Neuronal stem cell (in vitro differentiated cells): Measurements from ENCODE around the gene IFT43.

ENCODE experiments used
- DNase-seq: peaks from one replicate; pipeline ENCODE4 v3.0.0-alpha.2; 2013; ENCODE audit warnings: low spot score
- H2AFZ ChIP-seq: one replicate; pipeline ENCODE4 v1.6.1; 2013; ENCODE audit warnings: mild to moderate bottlenecking, low read length, inconsistent platforms
- H2AK5ac ChIP-seq: 2 replicates; pipeline ENCODE4 v1.6.1; 2013; ENCODE audit warnings: low read depth, mild to moderate bottlenecking, inconsistent platforms, low read length, moderate library complexity, mixed read lengths
- H2BK120ac ChIP-seq: 2 replicates; pipeline ENCODE4 v1.6.1; 2013; ENCODE audit warnings: low read depth, mild to moderate bottlenecking, inconsistent platforms, low read length, moderate library complexity, mixed read lengths
- H2BK12ac ChIP-seq: one replicate; pipeline ENCODE4 v1.6.1; 2013; ENCODE audit warnings: low read length, inconsistent platforms
- H2BK15ac ChIP-seq: 2 replicates; pipeline ENCODE4 v1.6.1; 2013; ENCODE audit warnings: mild to moderate bottlenecking, low read length, inconsistent platforms, mixed read lengths
- H2BK5ac ChIP-seq: one replicate; pipeline ENCODE4 v1.6.1; 2013; ENCODE audit warnings: inconsistent platforms, mild to moderate bottlenecking, low read length, moderate library complexity
- H3K14ac ChIP-seq: one replicate; pipeline ENCODE4 v1.6.1; 2013; ENCODE audit warnings: low read length, inconsistent platforms
- H3K18ac ChIP-seq: 2 replicates; pipeline ENCODE4 v1.6.1; 2013; ENCODE audit warnings: low read length, inconsistent platforms
- H3K23ac ChIP-seq: 2 replicates; pipeline ENCODE4 v1.6.1; 2013; ENCODE audit warnings: low read depth, mild to moderate bottlenecking, mixed read lengths, low read length, inconsistent platforms; ENCODE audit not compliant: poor library complexity
- H3K27ac ChIP-seq: replicated peaks from 3 replicates; pipeline ENCODE4 v1.5.1; 2013; ENCODE audit warnings: low read length, inconsistent platforms
- H3K27me3 ChIP-seq, 3 experiments: 2 replicates each; pipeline ENCODE4 v1.6.1; 2013; ENCODE audit warnings: low read length in 3 of 3, mild to moderate bottlenecking in 2 of 3, inconsistent platforms in 1 of 3, low read depth in 1 of 3, mixed read lengths in 1 of 3, moderate library complexity in 1 of 3; ENCODE audit not compliant: control insufficient read depth in 3 of 3, insufficient read depth in 3 of 3
- H3K36me3 ChIP-seq, 2 donors: replicated peaks in 1 of 2; 2 replicates each; pipeline ENCODE4 v1.6.1; 2013; ENCODE audit warnings: low read length in 2 of 2; ENCODE audit not compliant: control insufficient read depth in 2 of 2, insufficient read depth in 2 of 2
- H3K4ac ChIP-seq: 2 replicates; pipeline ENCODE4 v1.6.1; 2013; ENCODE audit warnings: inconsistent platforms, mild to moderate bottlenecking, low read length, moderate library complexity
- H3K4me1 ChIP-seq, 2 donors: 1 replicate in 1 of 2; 2 replicates in 1 of 2; pipeline ENCODE4 v1.6.1; 2013; ENCODE audit warnings: low read length in 2 of 2, low read depth in 1 of 2; ENCODE audit not compliant: control insufficient read depth in 2 of 2, insufficient read depth in 1 of 2
- H3K4me2 ChIP-seq: one replicate; pipeline ENCODE4 v1.6.1; 2013; ENCODE audit warnings: mild to moderate bottlenecking, low read length, inconsistent platforms; ENCODE audit not compliant: insufficient read depth, poor library complexity, severe bottlenecking
- H3K4me3 ChIP-seq, 2 donors: 2 replicates each; pipeline ENCODE4 v1.5.1; 2013; ENCODE audit warnings: low read length in 2 of 2, mild to moderate bottlenecking in 2 of 2, inconsistent platforms in 1 of 2, moderate library complexity in 1 of 2
- H3K79me1 ChIP-seq: one replicate; pipeline ENCODE4 v1.6.1; 2013; ENCODE audit warnings: low read depth, mild to moderate bottlenecking, inconsistent platforms, low read length, moderate library complexity
- H3K9ac ChIP-seq: one replicate; pipeline ENCODE4 v1.6.1; 2013; ENCODE audit warnings: mild to moderate bottlenecking, low read depth, low read length, inconsistent platforms; ENCODE audit not compliant: poor library complexity
- H3K9me3 ChIP-seq, 2 donors: replicated peaks in 1 of 2; 2 replicates each; pipeline versions ENCODE3 to v1.6.1; 2013; ENCODE audit warnings: low read length in 2 of 2, mild to moderate bottlenecking in 2 of 2, inconsistent platforms in 1 of 2, low read depth in 1 of 2, mixed read lengths in 1 of 2, moderate library complexity in 1 of 2; ENCODE audit not compliant: control insufficient read depth in 2 of 2, insufficient read depth in 1 of 2
- H4K8ac ChIP-seq: one replicate; pipeline ENCODE4 v1.6.1; 2013; ENCODE audit warnings: low read depth, mild to moderate bottlenecking, inconsistent platforms, low read length, moderate library complexity
- H4K91ac ChIP-seq: one replicate; pipeline ENCODE4 v1.6.1; 2013; ENCODE audit warnings: low read length, low read depth, mild to moderate bottlenecking, inconsistent platforms; ENCODE audit not compliant: poor library complexity
- WGBS, 2 donors: extraction: QIAGEN DNeasy Blood & Tissue Kit; methylation state at CpG; one replicate each; pipeline ENCODE4 v1.1.7; 2013; ENCODE audit warnings: missing lambda C conversion rate in 2 of 2, mixed read lengths in 1 of 2; ENCODE audit not compliant: insufficient read length in 2 of 2, insufficient replicate concordance in 1 of 2; ENCODE audit errors: extremely low coverage in 2 of 2; 5-methylcytosine and 5-hydroxymethylcytosine counted together

The IFT43 gene

GRCh38 chr14:76015668-76016067 is 30.1 kb downstream of the IFT43 start:
- H3K23ac ChIP-seq, result no peak overlapping the region
- peaks cover 5 to 19% of the 10 kb centered on the region in 2 donors for H3K9me3 ChIP-seq
- no CpG with 5 or more reads among the region's 1 CpG for WGBS, 2 donors
- no peak overlapping the region for H2BK12ac ChIP-seq
- no peak overlapping the region for H3K9ac ChIP-seq
- no peak overlapping the region for H2AK5ac ChIP-seq
- H3K4me2 ChIP-seq, result no peak overlapping the region
- no peak overlapping the region for H3K4me3 ChIP-seq
- H3K14ac ChIP-seq, result no peak overlapping the region
- DNase-seq, result no peak
- no peak overlapping the region for H2BK5ac ChIP-seq
- H3K18ac ChIP-seq, result no peak overlapping the region
- H2BK120ac ChIP-seq, result no peak overlapping the region
- no peak overlapping the region for H4K8ac ChIP-seq
- H4K91ac ChIP-seq, result no peak overlapping the region
- no peaks in the 10 kb centered on the region for H3K27me3 ChIP-seq
- H2BK15ac ChIP-seq, result no peak overlapping the region
- H3K27ac ChIP-seq, result no peak overlapping the region
- H3K79me1 ChIP-seq, result peaks cover 2% of the 10 kb centered on the region
- no peak overlapping the region for H3K4ac ChIP-seq
- no peak overlapping the region for H2AFZ ChIP-seq
- H3K4me1 ChIP-seq, result peaks cover 0 to 4% of the 10 kb centered on the region in 2 donors
- H3K36me3 ChIP-seq, result peaks cover 10 to 38% of the 10 kb centered on the region in 2 donors

DNA sequence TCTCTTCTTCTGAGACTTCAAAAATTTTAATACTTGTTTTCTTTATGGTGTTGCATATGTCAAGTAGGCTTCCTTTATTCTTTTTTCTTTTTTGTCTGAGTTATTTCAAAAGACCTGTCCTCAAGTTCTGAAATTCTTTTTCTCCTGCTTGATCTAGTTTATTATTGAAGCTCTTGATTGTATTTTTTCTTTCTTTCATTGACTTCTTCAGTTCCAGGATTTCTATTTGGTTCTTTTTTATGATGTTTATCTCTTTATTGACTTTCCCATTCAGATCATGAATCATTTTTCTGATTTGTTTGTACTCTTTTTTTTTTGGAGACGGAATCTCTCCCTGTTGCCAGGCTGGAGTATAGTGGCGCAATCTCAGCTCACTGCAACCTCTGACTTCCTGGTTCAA is 34.1 kb downstream of the IFT43 start:
- Histone ChIP-seq H3K9ac (no peak overlapping the region), H3K27ac (no peak overlapping the region), H3K4ac (no peak overlapping the region), H3K4me1 (no peaks in the 10 kb centered on the region), H2AK5ac (no peak overlapping the region), H4K8ac (no peak overlapping the region), H3K23ac (no peak overlapping the region), H3K4me2 (no peak overlapping the region), H2BK5ac (no peak overlapping the region), H3K36me3 (peaks cover 9 to 26% of the 10 kb centered on the region in 2 donors), H3K27me3 (no peaks in the 10 kb centered on the region), H4K91ac (no peak overlapping the region), H2BK12ac (no peak overlapping the region), H3K14ac (no peak overlapping the region), H3K18ac (no peak overlapping the region), H3K79me1 (peaks cover 4% of the 10 kb centered on the region), H2BK15ac (no peak overlapping the region), H3K4me3 (no peak overlapping the region), H2BK120ac (no peak overlapping the region), H2AFZ (no peak overlapping the region), H3K9me3 (peaks cover 6 to 21% of the 10 kb centered on the region in 2 donors)
- DNase-seq, result no peak
- WGBS, 2 donors, result no CpG with 5 or more reads among the region's 2 CpGs

GRCh38 chr14:76022991-76023390 is 37.4 kb downstream of the IFT43 start:
- no peak overlapping the region for H3K4me2 ChIP-seq
- peaks cover 7 to 22% of the 10 kb centered on the region in 2 donors for H3K36me3 ChIP-seq
- H3K14ac ChIP-seq, result no peak overlapping the region
- H2BK5ac ChIP-seq, result no peak overlapping the region
- H4K8ac ChIP-seq, result no peak overlapping the region
- H3K27me3 ChIP-seq, result no peaks in the 10 kb centered on the region
- H4K91ac ChIP-seq, result no peak overlapping the region
- H3K4me3 ChIP-seq, result no peak overlapping the region
- no peaks in the 10 kb centered on the region for H3K4me1 ChIP-seq
- peaks cover 4% of the 10 kb centered on the region for H3K79me1 ChIP-seq
- H3K27ac ChIP-seq, result no peak overlapping the region
- H3K9ac ChIP-seq, result no peak overlapping the region
- H3K18ac ChIP-seq, result no peak overlapping the region
- no peak for DNase-seq
- H2AK5ac ChIP-seq, result no peak overlapping the region
- H2BK12ac ChIP-seq, result no peak overlapping the region
- no peak overlapping the region for H2AFZ ChIP-seq
- peaks cover 6 to 19% of the 10 kb centered on the region in 2 donors for H3K9me3 ChIP-seq
- no peak overlapping the region for H2BK15ac ChIP-seq
- no peak overlapping the region for H2BK120ac ChIP-seq
- H3K4ac ChIP-seq, result no peak overlapping the region
- no peak overlapping the region for H3K23ac ChIP-seq
- no CpG with 5 or more reads among the region's 2 CpGs for WGBS, 2 donors

DNA sequence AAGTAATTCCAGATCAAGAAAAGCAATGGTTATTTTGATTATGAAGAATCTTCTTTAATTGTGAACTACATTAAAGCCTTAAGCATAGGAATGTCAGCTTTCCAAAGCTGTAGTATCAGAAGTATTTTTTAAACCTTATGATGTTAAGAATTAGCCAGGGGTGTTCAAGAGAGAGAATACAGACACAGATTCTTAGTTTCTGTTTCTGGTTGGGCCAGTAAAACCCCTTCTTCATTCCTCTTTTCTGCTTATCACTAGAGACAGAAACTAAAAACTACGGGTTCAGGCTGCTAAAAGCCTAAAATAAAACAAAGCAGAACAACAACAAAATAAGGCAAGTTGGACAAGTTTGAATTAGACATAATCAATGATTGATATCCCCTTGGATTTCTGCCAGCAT is 38.2 kb downstream of the IFT43 start:
- Histone ChIP-seq H2BK15ac (no peak overlapping the region), H3K79me1 (peaks cover 4% of the 10 kb centered on the region), H3K4ac (no peak overlapping the region), H3K9ac (no peak overlapping the region), H2BK120ac (no peak overlapping the region), H2AFZ (no peak overlapping the region), H3K4me3 (no peak overlapping the region), H3K9me3 (peaks cover 6 to 19% of the 10 kb centered on the region in 2 donors), H3K36me3 (peaks cover 7 to 22% of the 10 kb centered on the region in 2 donors), H2AK5ac (no peak overlapping the region), H4K91ac (no peak overlapping the region), H3K4me2 (no peak overlapping the region), H2BK5ac (no peak overlapping the region), H2BK12ac (no peak overlapping the region), H3K27ac (no peak overlapping the region), H4K8ac (no peak overlapping the region), H3K4me1 (no peaks in the 10 kb centered on the region), H3K27me3 (no peaks in the 10 kb centered on the region), H3K18ac (no peak overlapping the region), H3K14ac (no peak overlapping the region), H3K23ac (no peak overlapping the region)
- no peak for DNase-seq
- no CpG with 5 or more reads among the region's 1 CpG for WGBS, 2 donors
